HCT116 (cell line): Measurements from ENCODE around the gene DNM3. TPM values are rescaled to one million over a fixed set of nuclear protein-coding genes. Genes with fewer than 3 reads are reported as not detected.

Experiments
- ATAC-seq: fragments of 200-7000 bp; cut with Tn5 transposase; 2 replicates; pipeline ENCODE4 v1.9.1; 2020; ENCODE audit warnings: mild to moderate bottlenecking, moderate library complexity
- BruUV-seq: library from RNA; stranded (reverse); fragments of 400-500 nt; replicated peaks from 2 replicates; lab custom pipeline; 2021; lab: Mats Ljungman, UMichigan
- CTCF ChIA-PET: fragments of 300-600 bp; sonication (Branson Sonifier 250); formaldehyde crosslinking; loops from one replicate; lab custom pipeline; 2021; ENCODE audit warnings: antibody characterized with exemption; lab: Charles Lee
- POLR2A ChIA-PET: fragments of 300-600, 350-600 bp; sonication (Branson Sonifier 250); formaldehyde crosslinking; loops from one replicate; lab custom pipeline; 2021; ENCODE audit warnings: antibody characterized with exemption; lab: Charles Lee
- RAD21 ChIA-PET, 2 experiments: fragments of 300-600 bp; sonication (Branson Sonifier 250); formaldehyde crosslinking; loops; one replicate each; lab custom pipeline; 2023; ENCODE audit warnings: low total read pairs in 2 of 2; ENCODE audit not compliant: uncharacterized antibody in 2 of 2, unreplicated experiment in 2 of 2, low non-redundant PET in 1 of 2; lab: Charles Lee
- DNase-seq: peaks from one replicate; pipeline ENCODE4 v3.0.0-alpha.2; 2010; ENCODE audit warnings: low read depth, low spot score
- H2AFZ ChIP-seq: fragments of 200-600 bp; shearing (Covaris generic), sonication (generic); 2 replicates; pipeline ENCODE4 v1.6.1; 2017; ENCODE audit warnings: low read depth, mixed run types, mixed read lengths, antibody characterized with exemption, low read length; ENCODE audit not compliant: poor library complexity, severe bottlenecking
- H3K27ac ChIP-seq: 2 replicates; pipeline ENCODE4 v1.5.1; 2012; ENCODE audit warnings: low read depth, low read length
- H3K27me3 ChIP-seq: fragments of 200-600 bp; sonication (generic); 2 replicates; pipeline ENCODE4 v1.6.1; 2016; ENCODE audit warnings: mixed run types, low read length, mixed read lengths; ENCODE audit not compliant: insufficient read depth
- H3K36me3 ChIP-seq, 2 experiments: fragments of 200-500 bp in 1 of 2; fragments of 200-600 bp in 1 of 2; sonication (Bioruptor generic) in 1 of 2; sonication (generic) in 1 of 2; 2 replicates each; pipeline versions ENCODE4 v1.5.1 to v1.6.1; 2014 to 2016; ENCODE audit warnings: low read length in 2 of 2, inconsistent platforms in 1 of 2, mixed read lengths in 1 of 2, mixed run types in 1 of 2; ENCODE audit not compliant: insufficient read depth in 2 of 2, control insufficient read depth in 1 of 2
- H3K4me1 ChIP-seq, 2 experiments: fragments of 200-600 bp in 1 of 2; sonication (generic) in 1 of 2; 2 replicates each; pipeline versions ENCODE4 v1.5.1 to v1.6.1; 2012 to 2017; ENCODE audit warnings: low read length in 2 of 2, inconsistent platforms in 1 of 2, mild to moderate bottlenecking in 1 of 2, mixed read lengths in 1 of 2, mixed run types in 1 of 2, moderate library complexity in 1 of 2; ENCODE audit not compliant: insufficient read depth in 2 of 2, control insufficient read depth in 1 of 2
- H3K4me2 ChIP-seq: fragments of 200-600 bp; sonication (generic); 2 replicates; pipeline ENCODE4 v1.6.1; 2017; ENCODE audit warnings: mixed run types, low read length, mixed read lengths
- H3K4me3 ChIP-seq, 2 experiments: fragments of 200-600 bp in 1 of 2; sonication (generic) in 1 of 2; replicated peaks in 1 of 2; 2 replicates each; pipeline ENCODE4 v1.5.1; 2011 to 2016; ENCODE audit warnings: low read length in 2 of 2, control low read depth in 1 of 2, low read depth in 1 of 2, mild to moderate bottlenecking in 1 of 2, mixed read lengths in 1 of 2, mixed run types in 1 of 2
- H3K79me2 ChIP-seq: fragments of 200-600 bp; sonication (generic); 2 replicates; pipeline ENCODE4 v1.6.1; 2017; ENCODE audit warnings: mild to moderate bottlenecking, mixed run types, low read length, moderate library complexity, mixed read lengths; ENCODE audit not compliant: insufficient read depth
- H3K9ac ChIP-seq: fragments of 200-600 bp; sonication (generic); 2 replicates; pipeline ENCODE4 v1.6.1; 2016; ENCODE audit warnings: low read length, mixed read lengths
- H3K9me2 ChIP-seq: fragments of 200-600 bp; sonication (generic), shearing (Covaris generic); 2 replicates; pipeline ENCODE4 v1.6.1; 2017; ENCODE audit warnings: mixed run types, mild to moderate bottlenecking, moderate library complexity; ENCODE audit not compliant: insufficient read depth
- H3K9me3 ChIP-seq, 2 experiments: fragments of 200-500 bp in 1 of 2; fragments of 200-600 bp in 1 of 2; sonication (Bioruptor generic) in 1 of 2; sonication (generic) in 1 of 2; 2 replicates each; pipeline ENCODE4 v1.6.1; 2014 to 2017; ENCODE audit warnings: low read length in 2 of 2, mixed read lengths in 2 of 2, inconsistent platforms in 1 of 2, low read depth in 1 of 2, mild to moderate bottlenecking in 1 of 2, mixed run types in 1 of 2, moderate library complexity in 1 of 2; ENCODE audit not compliant: control insufficient read depth in 1 of 2, insufficient read depth in 1 of 2
- H4K20me1 ChIP-seq: fragments of 200-600 bp; sonication (generic), shearing (Covaris generic); 2 replicates; pipeline ENCODE4 v1.6.1; 2017; ENCODE audit warnings: mixed run types, mild to moderate bottlenecking, moderate library complexity; ENCODE audit not compliant: insufficient read depth
- CBX3 ChIP-seq: IDR thresholded peaks from 2 replicates; pipeline ENCODE4 v1.6.1; 2012; ENCODE audit warnings: low read depth
- CEBPB ChIP-seq: IDR thresholded peaks from 2 replicates; pipeline ENCODE4 v1.6.1; 2012; ENCODE audit warnings: low read depth
- CTCF ChIP-seq, 3 experiments: fragments of 200-600 bp in 1 of 3; sonication (generic) in 1 of 3; IDR thresholded peaks in 2 of 3; conservative IDR thresholded peaks in 1 of 3; 2 replicates each; pipeline ENCODE4 v1.5.1; 2012 to 2017; ENCODE audit warnings: low read depth in 2 of 3, low read length in 2 of 3, antibody characterized with exemption in 1 of 3, borderline replicate concordance in 1 of 3, control low read depth in 1 of 3, mild to moderate bottlenecking in 1 of 3, mixed read lengths in 1 of 3, mixed run types in 1 of 3, moderate library complexity in 1 of 3; ENCODE audit not compliant: insufficient read depth in 1 of 3
- EGR1 ChIP-seq: IDR thresholded peaks from 2 replicates; pipeline ENCODE4 v1.6.1; 2012; ENCODE audit warnings: low read depth
- EZH2 ChIP-seq: fragments of 200-600 bp; sonication (generic); IDR thresholded peaks from 2 replicates; pipeline ENCODE4 v1.6.1; 2017; ENCODE audit warnings: antibody characterized with exemption, mixed run types
- EZH2phosphoT487 ChIP-seq: fragments of 200-600 bp; IDR thresholded peaks from 2 replicates; pipeline ENCODE4 v1.6.1; 2018; ENCODE audit warnings: antibody characterized with exemption, borderline replicate concordance
- FOSL1 ChIP-seq: IDR thresholded peaks from 2 replicates; pipeline ENCODE4 v1.6.1; 2012; ENCODE audit warnings: low read depth
- JUND ChIP-seq: IDR thresholded peaks from 2 replicates; pipeline ENCODE4 v1.6.1; 2012
- MAX ChIP-seq: IDR thresholded peaks from 2 replicates; pipeline ENCODE4 v1.6.1; 2012
- POLR2A ChIP-seq: IDR thresholded peaks from 2 replicates; pipeline ENCODE4 v1.7.0; 2011; ENCODE audit warnings: borderline replicate concordance; ENCODE audit not compliant: insufficient read depth, insufficient read length; ENCODE audit errors: extremely low read depth
- POLR2AphosphoS5 ChIP-seq: IDR thresholded peaks from 2 replicates; pipeline ENCODE4 v1.6.1; 2011; ENCODE audit warnings: mild to moderate bottlenecking, low read depth, low read length, moderate library complexity
- RAD21 ChIP-seq: IDR thresholded peaks from 2 replicates; pipeline ENCODE4 v1.6.1; 2012; ENCODE audit warnings: low read depth, mild to moderate bottlenecking
- SIN3A ChIP-seq: IDR thresholded peaks from 2 replicates; pipeline ENCODE4 v1.6.1; 2012; ENCODE audit warnings: low read depth
- TCF7L2 ChIP-seq: IDR thresholded peaks from 2 replicates; pipeline ENCODE4 v1.7.0; 2011; ENCODE audit warnings: borderline replicate concordance, inconsistent platforms; ENCODE audit not compliant: insufficient read depth, insufficient read length; ENCODE audit errors: extremely low read depth
- YY1 ChIP-seq: IDR thresholded peaks from 2 replicates; pipeline ENCODE4 v1.6.1; 2011; ENCODE audit warnings: low read length, low read depth, moderate library complexity, mild to moderate bottlenecking; ENCODE audit not compliant: insufficient replicate concordance; ENCODE audit errors: extremely low read depth
- ZBTB33 ChIP-seq: IDR thresholded peaks from 2 replicates; pipeline ENCODE4 v1.6.1; 2011; ENCODE audit warnings: mild to moderate bottlenecking, low read length, moderate library complexity; ENCODE audit not compliant: insufficient replicate concordance; ENCODE audit errors: extremely low read depth
- ZNF274 ChIP-seq: fragments of 200-500 bp; sonication (Bioruptor generic); IDR thresholded peaks from 2 replicates; pipeline ENCODE4 v1.6.1; 2014; ENCODE audit warnings: mild to moderate bottlenecking, low read depth, low read length, inconsistent platforms
- intact Hi-C: fragments of 100-400 bp; cut with micrococcal nuclease; formaldehyde crosslinking; loops from 2 replicates; pipeline ENCODE4 v1.10.0; 2022
- total RNA-seq: library from RNA; stranded (reverse); gene quantifications from one replicate; pipeline ENCODE4 v1.2.1, GENCODE V29; 2021; ENCODE audit not compliant: unreplicated experiment

DNM3 gene
- total RNA-seq, 1 experiment from 2014 or later: 3.1 TPM

- H3K9ac ChIP-seq: no peak overlapping the region
- H3K27ac ChIP-seq: no peak overlapping the region
- no peaks in the 10 kb centered on the region for H4K20me1 ChIP-seq
- H3K36me3 ChIP-seq: no peaks in the 10 kb centered on the region
- H3K4me1 ChIP-seq: no peaks in the 10 kb centered on the region
- H3K9me3 ChIP-seq: no peaks in the 10 kb centered on the region
- TF ChIP-seq EZH2phosphoT487 (no peak), CBX3 (no peak), JUND (no peak), SIN3A (no peak), ZNF274 (no peak)
- TF ChIP-seq, all 23 proteins: peak for 0
- CTCF ChIA-PET: no interaction called here
- POLR2A ChIA-PET: no interaction called here
- intact Hi-C loops: no loop called here
- Histone ChIP-seq H3K27me3 (no peaks in the 10 kb centered on the region), H3K79me2 (no peaks in the 10 kb centered on the region), H2AFZ (no peak overlapping the region), H3K4me2 (no peak overlapping the region), H3K4me3 (no peak overlapping the region), H3K9me2 (no peaks in the 10 kb centered on the region)
- no TSS peak for BruUV-seq
- RAD21 ChIA-PET: no interaction called here
- ATAC-seq (no peak), DNase-seq (no peak)
These were observed 301.0 kb downstream of the DNM3 start for GRCh38 chr1:172142324-172142723.

GRCh38 chr1:172143384-172144055 is 302.2 kb downstream of the DNM3 start:
- intact Hi-C loops: no loop called here
- Histone ChIP-seq H3K27ac (no peak overlapping the region), H3K9me3 (no peaks in the 10 kb centered on the region), H3K9me2 (no peaks in the 10 kb centered on the region), H3K4me2 (no peak overlapping the region), H3K79me2 (no peaks in the 10 kb centered on the region), H3K4me3 (no peak overlapping the region), H4K20me1 (no peaks in the 10 kb centered on the region), H3K27me3 (no peaks in the 10 kb centered on the region), H3K36me3 (no peaks in the 10 kb centered on the region), H2AFZ (no peak overlapping the region), H3K9ac (no peak overlapping the region), H3K4me1 (no peaks in the 10 kb centered on the region)
- ATAC-seq (no peak), DNase-seq (no peak)
- ChIA-PET CTCF (no interaction called here), POLR2A (no interaction called here), RAD21 (no interaction called here)
- BruUV-seq: no TSS peak
- TF ChIP-seq POLR2A: no peak
- no peak for TF ChIP-seq MAX
- TF ChIP-seq YY1: no peak
- TF ChIP-seq TCF7L2: no peak
- TF ChIP-seq EZH2phosphoT487: no peak
- no peak for TF ChIP-seq CEBPB
- no peak for TF ChIP-seq FOSL1
- TF ChIP-seq CTCF (IDR thresholded peaks at IDR 0.05 in 2 of 3, conservative IDR thresholded peaks at IDR 0.05 in 1 of 3; ENCODE audit: borderline replicate concordance in 1 of 3, insufficient read depth in 1 of 3, low read depth in 2 of 3, low read length in 2 of 3): no peak
- TF ChIP-seq EZH2: no peak
- no peak for TF ChIP-seq POLR2AphosphoS5
- no peak for TF ChIP-seq EGR1
- TF ChIP-seq SIN3A: no peak
- TF ChIP-seq RAD21: no peak
- no peak for TF ChIP-seq ZNF274
- TF ChIP-seq ZBTB33: no peak
- no peak for TF ChIP-seq JUND
